Measurements from ENCODE around the gene ATRN.

GRCh38 chr20:3698591-3699001 is 227.8 kb downstream of the ATRN start:
- TF ChIP-seq CTCF (conservative IDR thresholded peaks at IDR 0.05 in 1 of 2, IDR thresholded peaks at IDR 0.05 in 1 of 2; ENCODE audit: extremely low read depth in 1 of 2, insufficient read depth in 1 of 2, low read depth in 1 of 2, low read length in 2 of 2), result no peak
- TF ChIP-seq EZH2 (IDR thresholded peaks at IDR 0.05; ENCODE audit: borderline replicate concordance, low read length), result no peak
